ENCODE data around the gene FCGBP.

The FCGBP gene

GRCh38 chr19:39949026-39949747, 14.8 kb upstream of the FCGBP start:
- in situ Hi-C loops (cut with MboI; ENCODE audit: low sequenced_read_pairs): no loop called here

- in situ Hi-C loops (cut with MboI; ENCODE audit: low sequenced_read_pairs): no loop called here
Measured at GRCh38 chr19:39946532-39946931, 12.1 kb upstream of the FCGBP start.

- in situ Hi-C loops (cut with MboI; ENCODE audit: low sequenced_read_pairs): no loop called here
Measured at GRCh38 chr19:39943586-39943985, 9.2 kb upstream of the FCGBP start.

GRCh38 chr19:39942366-39942730, 7.9 kb upstream of the FCGBP start:
- in situ Hi-C loops (cut with MboI; ENCODE audit: low sequenced_read_pairs): no loop called here

- in situ Hi-C loops (cut with MboI; ENCODE audit: low sequenced_read_pairs): no loop called here
Measured at GRCh38 chr19:39941615-39942365, 7.4 kb upstream of the FCGBP start.

GRCh38 chr19:39941151-39941550, 6.7 kb upstream of the FCGBP start:
- in situ Hi-C loops (cut with MboI; ENCODE audit: low sequenced_read_pairs): no loop called here

GRCh38 chr19:39940221-39940833, 5.9 kb upstream of the FCGBP start:
- in situ Hi-C loops (cut with MboI; ENCODE audit: low sequenced_read_pairs): no loop called here

- in situ Hi-C loops (cut with MboI; ENCODE audit: low sequenced_read_pairs): no loop called here
Measured at GRCh38 chr19:39939556-39939955, 5.1 kb upstream of the FCGBP start.

- in situ Hi-C loops (cut with MboI; ENCODE audit: low sequenced_read_pairs): no loop called here
Measured at GRCh38 chr19:39937787-39938186, 3.4 kb upstream of the FCGBP start.

GRCh38 chr19:39937094-39937720, 2.8 kb upstream of the FCGBP start:
- in situ Hi-C loops (cut with MboI; ENCODE audit: low sequenced_read_pairs): no loop called here

GRCh38 chr19:39936622-39937021, 2.2 kb upstream of the FCGBP start:
- in situ Hi-C loops (cut with MboI; ENCODE audit: low sequenced_read_pairs): no loop called here

GRCh38 chr19:39936020-39936419, 1.6 kb upstream of the FCGBP start:
- in situ Hi-C loops (cut with MboI; ENCODE audit: low sequenced_read_pairs): no loop called here

GRCh38 chr19:39935364-39935661, 879 bp upstream of the FCGBP start:
- in situ Hi-C loops (cut with MboI; ENCODE audit: low sequenced_read_pairs): no loop called here

- in situ Hi-C loops (cut with MboI; ENCODE audit: low sequenced_read_pairs): no loop called here
Measured at GRCh38 chr19:39929750-39930149, 4.7 kb downstream of the FCGBP start.

GRCh38 chr19:39928357-39928725, 6.1 kb downstream of the FCGBP start:
- in situ Hi-C loops (cut with MboI; ENCODE audit: low sequenced_read_pairs): no loop called here

GRCh38 chr19:39927524-39928356, 6.7 kb downstream of the FCGBP start:
- in situ Hi-C loops (cut with MboI; ENCODE audit: low sequenced_read_pairs): no loop called here

- in situ Hi-C loops (cut with MboI; ENCODE audit: low sequenced_read_pairs): no loop called here
Measured at GRCh38 chr19:39927076-39927475, 7.4 kb downstream of the FCGBP start.

GRCh38 chr19:39926170-39926760, 8.2 kb downstream of the FCGBP start:
- in situ Hi-C loops (cut with MboI; ENCODE audit: low sequenced_read_pairs): no loop called here

- in situ Hi-C loops (cut with MboI; ENCODE audit: low sequenced_read_pairs): no loop called here
Measured at GRCh38 chr19:39924952-39925351, 9.5 kb downstream of the FCGBP start.

GRCh38 chr19:39924389-39924788, 10.0 kb downstream of the FCGBP start:
- in situ Hi-C loops (cut with MboI; ENCODE audit: low sequenced_read_pairs): no loop called here

GRCh38 chr19:39923862-39924261, 10.6 kb downstream of the FCGBP start:
- in situ Hi-C loops (cut with MboI; ENCODE audit: low sequenced_read_pairs): no loop called here
